HG03045 (cell line): ENCODE data around the gene CDC73.
A peak's percentile ranks its signal among the peaks of the same experiment; 100 is the strongest.
"Not testable (repeated sequence)": the region's sequence is repeated elsewhere in the genome, so short reads cannot be mapped to it uniquely, and the experiment has no call there.

Experiments used
- ATAC-seq: cut with Tn5 transposase; IDR thresholded peaks from one replicate; pipeline ENCODE4 v1.9.1; 2021; ENCODE audit warnings: mild to moderate bottlenecking, moderate library complexity; ENCODE audit not compliant: unreplicated experiment

The CDC73 gene

GRCh38 chr1:193275773-193276172 lies 153.9 kb downstream of the CDC73 start:
- ATAC-seq = no peak

GRCh38 chr1:193278968-193279367 lies 157.1 kb downstream of the CDC73 start:
- no peak for ATAC-seq

GRCh38 chr1:193281894-193282293 lies 160.1 kb downstream of the CDC73 start:
- ATAC-seq = no peak

DNA sequence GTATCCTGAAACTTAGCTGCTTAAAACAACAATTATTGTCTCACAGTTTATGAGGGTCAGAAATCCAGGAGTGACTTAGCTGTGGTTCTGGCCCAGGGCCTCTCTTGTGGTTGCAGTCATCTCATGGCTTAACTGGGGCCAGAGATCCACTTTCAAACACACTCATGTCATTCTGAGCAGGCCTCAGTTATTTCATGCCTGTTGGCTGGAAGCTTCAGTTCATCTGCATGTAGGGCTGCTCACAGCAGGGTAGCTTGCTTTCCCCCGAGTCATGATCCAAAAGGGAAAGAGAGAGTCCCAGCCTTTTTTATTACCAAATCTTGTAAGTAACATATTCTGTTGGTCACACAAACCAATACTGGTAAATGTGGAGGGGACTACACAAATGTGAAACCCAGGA lies 161.2 kb downstream of the CDC73 start:
- ATAC-seq = no peak

GRCh38 chr1:193284219-193284618 lies 162.4 kb downstream of the CDC73 start:
- ATAC-seq = no peak

- ATAC-seq = no peak
These were observed 163.8 kb downstream of the CDC73 start for GRCh38 chr1:193285641-193286040.

- not testable (repeated sequence) for ATAC-seq
These were observed 166.8 kb downstream of the CDC73 start for GRCh38 chr1:193288548-193289080.

- ATAC-seq = no peak
These were observed 171.9 kb downstream of the CDC73 start for GRCh38 chr1:193293726-193294125.

GRCh38 chr1:193299038-193299437 lies 177.2 kb downstream of the CDC73 start:
- peak; percentile 70 for ATAC-seq

- ATAC-seq = no peak
These were observed 179.9 kb downstream of the CDC73 start for GRCh38 chr1:193301746-193302145.

GRCh38 chr1:193303849-193304248 lies 182.0 kb downstream of the CDC73 start:
- ATAC-seq = no peak
